ENCODE data around the gene MED12L. TPM values are rescaled to one million over a fixed set of nuclear protein-coding genes. Genes with fewer than 3 reads are reported as not detected.

MED12L gene
- total RNA-seq, 1 experiment from 2014 or later = 14.9 TPM

- no peak overlapping the region for H3K4me2 ChIP-seq (ENCODE audit: insufficient read depth, insufficient read length, low read length)
Measured at GRCh38 chr3:151346292-151346691, 260.8 kb downstream of the MED12L start.

More at GRCh38 chr3:151346292-151346691, 260.8 kb downstream of the MED12L start:
- H3K56ac ChIP-seq (ENCODE audit: insufficient read length, low read depth, low read length) = no peak overlapping the region
- H4K8ac ChIP-seq (replicated peaks; ENCODE audit: insufficient read length, low read depth, low read length) = no peak overlapping the region
- no peaks in the 10 kb centered on the region for H3K27me3 ChIP-seq (ENCODE audit: insufficient read depth, low read length)
- H3K27ac ChIP-seq (ENCODE audit: insufficient read length, low read depth, low read length) = no peak overlapping the region
- no peak overlapping the region for H3K14ac ChIP-seq (ENCODE audit: insufficient read depth, low read length)
- H2AFZ ChIP-seq (ENCODE audit: low read length) = no peak overlapping the region
- H3K4me3 Mint-ChIP-seq = no peak overlapping the region
- no peak overlapping the region for H3K9ac ChIP-seq (ENCODE audit: extremely low read depth, insufficient read length, low read length)
- no peak overlapping the region for H4K91ac ChIP-seq (ENCODE audit: insufficient read length, low read depth, low read length)
- H2BK15ac ChIP-seq (ENCODE audit: low read depth, low read length) = no peak overlapping the region
- no peak overlapping the region for H4K5ac ChIP-seq (ENCODE audit: insufficient read length, low read depth, low read length)
- no peak overlapping the region for H2BK20ac ChIP-seq (ENCODE audit: low read depth, low read length, poor library complexity, severe bottlenecking)
- no peaks in the 10 kb centered on the region for H3K79me1 ChIP-seq (ENCODE audit: insufficient read depth, low read depth, low read length, poor library complexity, severe bottlenecking)
- no peak overlapping the region for H2AK5ac ChIP-seq (ENCODE audit: insufficient read length, low read length)
- H4K20me1 ChIP-seq (ENCODE audit: control insufficient read depth, insufficient read depth, insufficient read length) = no peaks in the 10 kb centered on the region
- no peaks in the 10 kb centered on the region for H3K36me3 Mint-ChIP-seq (ENCODE audit: insufficient read depth in 1 of 3, low read depth in 3 of 3)
- H3K4me1 Mint-ChIP-seq = peaks cover 14 to 32% of the 10 kb centered on the region in 2 experiments
- no peaks in the 10 kb centered on the region for H3K23me2 ChIP-seq (ENCODE audit: insufficient read length, low read depth, low read length, poor library complexity, severe bottlenecking)
- H3K9me3 ChIP-seq (ENCODE audit: control insufficient read depth, low read depth, low read length) = no peaks in the 10 kb centered on the region
- H3K27ac Mint-ChIP-seq = no peak overlapping the region
- no CpG with 5 or more reads among the region's 3 CpGs for WGBS (ENCODE audit: extremely low coverage, insufficient read length, low lambda C conversion rate)
- no peak overlapping the region for H2BK12ac ChIP-seq (ENCODE audit: insufficient read length, low read depth, low read length)
- no peak overlapping the region for H3K4ac ChIP-seq (ENCODE audit: low read depth, low read length)
- H3T11ph ChIP-seq (ENCODE audit: low read length) = no peak overlapping the region
- no peak for TF ChIP-seq CTCF (conservative IDR thresholded peaks at IDR 0.05)
- no peak overlapping the region for H3K18ac ChIP-seq (ENCODE audit: insufficient read length, low read depth, low read length)
- H3K9me3 Mint-ChIP-seq = no peaks in the 10 kb centered on the region
- H2BK5ac ChIP-seq (ENCODE audit: insufficient read length, low read length) = no peak overlapping the region
- H3K27me3 Mint-ChIP-seq (ENCODE audit: low read depth) = no peaks in the 10 kb centered on the region
- H3K79me2 ChIP-seq (ENCODE audit: insufficient read depth, low read length) = no peaks in the 10 kb centered on the region
- no peak for DNase-seq
- H3K23ac ChIP-seq (ENCODE audit: insufficient read length, low read depth, low read length) = no peak overlapping the region
- no peak overlapping the region for H2BK120ac ChIP-seq (ENCODE audit: low read depth, low read length, poor library complexity, severe bottlenecking)
- H3K4me1 ChIP-seq (ENCODE audit: insufficient read depth, low read length) = peaks cover 4% of the 10 kb centered on the region

Measured in H9 (cell line).